T-helper 2 cell treated with Interferon-gamma antibody and Interleukin-4, amounts not matched to agents 100 ng/mL and 5 ng/mL, for 36 hours (primary cell): Measurements from ENCODE around the gene WDFY1. TPM values are rescaled to one million over a fixed set of nuclear protein-coding genes. Genes with fewer than 3 reads are reported as not detected.

Experiments used
- intact Hi-C: fragments of 100-400 bp; cut with micrococcal nuclease; formaldehyde crosslinking; loops from one replicate; pipeline ENCODE4 v1.15.1; 2023
- total RNA-seq: library from RNA; stranded (reverse); gene quantifications from 2 replicates; pipeline ENCODE4 v1.2.3, GENCODE V29; 2022

The WDFY1 gene
- total RNA-seq, result 58.2 and 59.7 TPM in 2 replicates

- intact Hi-C loops, result loop anchor here (1.0 to 5.0 kb wide), 4 partner anchors 12 to 184 kb away; partner anchors contain the start of gene MRPL44
Measured at GRCh38 chr2:223944703-223945531, at the start of gene WDFY1. Gene WDFY1 (minus strand): TSS chr2:223945335. CDS start chr2:223945284, 51 bp downstream.

- intact Hi-C loops, result loop anchor here (5.0 kb wide), 1 partner anchor 148 kb away; no protein-coding TSS in a partner anchor
Measured at GRCh38 chr2:223994562-223995162, 49.5 kb upstream of the WDFY1 start.

GRCh38 chr2:223993634-223994232 lies 48.6 kb upstream of the WDFY1 start:
- intact Hi-C loops, result loop anchor here (1.0 to 5.0 kb wide), 6 partner anchors 23 to 376 kb away; no protein-coding TSS in a partner anchor

GRCh38 chr2:223991611-223992010 lies 46.5 kb upstream of the WDFY1 start:
- intact Hi-C loops, result loop anchor here (5.0 kb wide), 1 partner anchor 151 kb away; no protein-coding TSS in a partner anchor

GRCh38 chr2:223989856-223990232 lies 44.7 kb upstream of the WDFY1 start:
- intact Hi-C loops, result loop anchor here (5.0 kb wide), 1 partner anchor 152 kb away; no protein-coding TSS in a partner anchor

DNA sequence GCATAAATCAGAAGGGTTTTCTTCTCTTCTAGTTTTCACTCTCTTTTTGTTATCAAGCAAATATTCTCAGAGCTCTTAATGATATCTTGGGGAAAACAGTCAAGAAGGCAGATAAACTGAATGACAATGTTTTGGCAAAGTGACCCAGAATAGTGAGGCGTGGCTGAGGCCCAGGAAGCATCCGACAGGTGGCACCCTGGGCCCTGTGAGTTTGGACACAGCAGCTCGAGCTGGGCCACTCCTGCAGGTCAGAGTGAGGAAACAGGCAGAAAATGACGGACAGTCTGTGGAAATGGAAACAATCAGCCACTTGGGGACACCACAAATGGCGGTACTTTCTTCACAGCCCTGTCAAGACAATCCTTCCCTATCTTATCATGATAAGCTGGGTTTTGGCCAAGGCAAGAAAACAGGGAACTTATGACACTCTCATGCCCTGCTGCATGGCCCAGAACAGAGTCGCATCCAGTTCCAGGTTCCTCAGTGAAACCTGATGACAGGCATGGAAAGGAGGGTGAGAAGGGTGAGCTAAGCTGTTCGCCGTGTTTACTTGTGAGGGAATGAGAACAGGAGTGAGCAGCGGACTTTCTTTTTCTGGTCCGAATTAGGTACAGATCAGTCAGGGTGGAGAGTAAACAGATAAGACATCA lies 44.2 kb upstream of the WDFY1 start:
- intact Hi-C loops, result no loop called here

GRCh38 chr2:223981241-223981640 lies 36.1 kb upstream of the WDFY1 start:
- intact Hi-C loops, result no loop called here

GRCh38 chr2:223980803-223981202 lies 35.7 kb upstream of the WDFY1 start:
- intact Hi-C loops, result no loop called here

GRCh38 chr2:223980397-223980735 lies 35.2 kb upstream of the WDFY1 start:
- intact Hi-C loops, result no loop called here

GRCh38 chr2:223979730-223980396 lies 34.7 kb upstream of the WDFY1 start:
- intact Hi-C loops, result no loop called here

- intact Hi-C loops, result no loop called here
Measured at GRCh38 chr2:223978451-223978850, 33.3 kb upstream of the WDFY1 start.

- intact Hi-C loops, result no loop called here
Measured at GRCh38 chr2:223976635-223977226, 31.6 kb upstream of the WDFY1 start.

DNA sequence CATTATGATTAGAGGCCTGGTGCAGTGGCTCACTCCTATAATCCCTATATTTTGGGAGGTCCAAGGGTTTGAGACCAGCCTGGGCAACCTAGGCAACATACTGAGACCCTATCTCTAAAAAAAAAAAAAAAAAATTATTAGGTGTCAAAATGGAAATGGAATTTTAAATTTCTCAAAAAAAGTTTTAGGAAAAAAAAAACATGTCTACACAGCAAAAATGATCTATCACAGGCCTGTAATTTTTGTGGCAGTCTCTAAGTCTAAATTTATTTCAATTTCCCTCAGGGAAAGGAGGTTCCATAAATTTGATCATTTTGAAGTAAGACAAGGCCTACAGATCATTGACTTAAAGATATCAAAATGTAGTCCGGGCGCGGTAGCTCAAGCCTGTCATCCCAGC lies 28.5 kb upstream of the WDFY1 start:
- intact Hi-C loops, result no loop called here

DNA sequence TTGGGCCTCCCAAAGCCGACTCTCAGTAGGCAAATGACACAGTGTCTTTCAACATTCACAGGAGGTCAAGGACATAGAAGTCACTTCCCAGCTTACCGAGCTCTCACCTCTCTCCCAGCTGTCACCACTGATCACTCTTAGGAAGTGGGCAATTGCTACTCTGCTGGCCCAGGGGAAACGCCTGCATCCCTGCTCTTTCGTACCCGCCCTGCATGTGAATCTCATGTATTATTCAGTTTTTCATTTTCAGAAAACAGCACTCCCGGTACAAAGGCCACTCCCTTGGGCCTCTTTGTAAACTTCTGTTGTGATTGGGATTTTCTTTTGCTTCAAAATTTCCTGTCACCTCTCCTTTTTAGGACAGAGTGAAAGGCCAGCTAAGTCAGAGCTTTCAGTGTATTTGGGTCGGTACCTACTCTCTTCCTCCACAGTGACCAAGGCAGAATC lies 27.5 kb upstream of the WDFY1 start:
- intact Hi-C loops, result no loop called here

DNA sequence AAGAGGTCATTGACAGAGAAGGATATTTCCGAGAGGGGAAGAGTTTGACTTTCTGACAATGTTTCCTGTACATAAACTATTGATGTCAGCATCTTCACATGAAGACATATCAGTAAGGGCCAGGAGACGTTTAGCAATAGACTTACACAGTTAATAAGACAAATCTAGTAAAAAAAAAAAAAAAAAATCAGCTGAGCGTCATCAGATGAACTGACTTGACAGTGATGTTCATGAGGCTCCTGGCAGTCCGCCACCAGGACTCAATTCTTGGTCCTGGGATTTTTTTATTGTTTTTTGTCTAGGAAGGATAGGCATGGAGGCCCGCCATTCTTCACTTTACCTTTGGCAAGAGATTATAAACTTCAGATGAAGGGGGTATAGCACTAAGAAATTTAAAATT lies 26.6 kb upstream of the WDFY1 start:
- intact Hi-C loops, result loop anchor here (2.0 kb wide), 1 partner anchor 397 kb away; no protein-coding TSS in a partner anchor

- intact Hi-C loops, result loop anchor here (1.0 to 2.0 kb wide), 3 partner anchors 23 to 398 kb away; no protein-coding TSS in a partner anchor
Measured at GRCh38 chr2:223970343-223971128, 25.4 kb upstream of the WDFY1 start.

DNA sequence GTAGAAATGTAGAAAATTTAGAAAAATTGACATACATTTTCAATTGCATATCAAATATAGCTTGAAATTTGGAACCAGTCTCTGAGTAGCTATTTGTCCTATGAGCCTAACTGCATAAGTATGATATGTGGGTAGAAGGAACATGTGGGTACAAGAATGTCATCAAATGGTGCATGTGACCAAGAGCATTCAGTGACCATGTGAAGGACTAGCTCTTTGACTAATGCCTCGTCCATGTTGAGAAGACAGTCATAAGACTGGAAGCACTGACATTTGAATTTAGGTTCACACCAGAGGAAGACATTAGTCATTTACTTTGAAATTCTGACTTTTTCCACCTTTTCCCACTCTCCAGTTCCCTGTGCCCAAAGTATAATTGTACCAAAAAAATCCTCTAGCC lies 24.7 kb upstream of the WDFY1 start:
- intact Hi-C loops, result loop anchor here (1.0 to 2.0 kb wide), 3 partner anchors 23 to 399 kb away; no protein-coding TSS in a partner anchor

DNA sequence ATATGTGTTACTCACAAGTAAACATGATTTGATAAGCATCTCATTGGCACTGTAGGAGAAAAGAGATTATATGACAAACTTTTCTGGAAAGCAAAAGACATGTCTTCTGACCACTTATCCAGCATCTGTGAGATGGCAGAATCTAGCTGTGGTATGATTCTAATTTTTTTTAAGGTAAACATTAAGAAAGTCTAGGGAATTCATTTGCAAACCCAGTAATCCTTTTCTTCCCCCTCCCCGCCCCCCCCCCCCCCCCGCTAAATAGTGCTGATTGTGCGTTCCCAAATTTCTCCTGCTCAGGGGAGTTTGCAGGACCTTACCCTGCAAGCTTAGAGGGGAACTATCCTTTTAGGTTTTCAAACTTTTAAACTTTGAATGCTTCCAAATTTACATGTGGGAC lies 24.2 kb upstream of the WDFY1 start:
- intact Hi-C loops, result no loop called here

GRCh38 chr2:223967981-223968380 lies 22.8 kb upstream of the WDFY1 start:
- intact Hi-C loops, result no loop called here
